NT2/D1 (cell line): ENCODE results near the gene HAP1.
"Not testable (repeated sequence)": the region's sequence is repeated elsewhere in the genome, so short reads cannot be mapped to it uniquely, and the experiment has no call there.

Source experiments
- DNase-seq: peaks from one replicate; pipeline ENCODE4 v3.0.0-alpha.2; 2011; ENCODE audit warnings: low read depth, low spot score
- H3K27me3 ChIP-seq: 2 replicates; pipeline ENCODE4 v1.6.0; 2011; ENCODE audit warnings: mild to moderate bottlenecking; ENCODE audit not compliant: insufficient read length, insufficient read depth
- H3K36me3 ChIP-seq: 2 replicates; pipeline ENCODE4 v1.6.1; 2011; ENCODE audit warnings: mild to moderate bottlenecking, low read length, mixed read lengths; ENCODE audit not compliant: insufficient read depth, insufficient read length
- H3K4me1 ChIP-seq: 2 replicates; pipeline ENCODE4 v1.5.1; 2011; ENCODE audit not compliant: insufficient read depth, insufficient read length
- H3K4me3 ChIP-seq: 2 replicates; pipeline ENCODE4 v1.5.1; 2011; ENCODE audit warnings: low read depth; ENCODE audit not compliant: insufficient read length
- H3K9ac ChIP-seq: 2 replicates; pipeline ENCODE4 v1.6.0; 2011; ENCODE audit warnings: low read depth; ENCODE audit not compliant: insufficient read length
- H3K9me3 ChIP-seq: 2 replicates; pipeline ENCODE4 v1.5.1; 2011; ENCODE audit warnings: mild to moderate bottlenecking, low read length; ENCODE audit not compliant: insufficient read depth
- SUZ12 ChIP-seq: IDR thresholded peaks from 2 replicates; pipeline ENCODE4 v1.6.1; 2011; ENCODE audit not compliant: insufficient read length, insufficient read depth; ENCODE audit errors: extremely low read depth
- YY1 ChIP-seq: IDR thresholded peaks from 2 replicates; pipeline ENCODE4 v1.6.1; 2011; ENCODE audit not compliant: insufficient read length, insufficient read depth
- ZNF274 ChIP-seq: IDR thresholded peaks from 2 replicates; pipeline ENCODE4 v1.6.1; 2011; ENCODE audit warnings: mild to moderate bottlenecking, low read depth, low read length

HAP1 gene

GRCh38 chr17:41686281-41686680, 48.2 kb downstream of the HAP1 start:
- Histone ChIP-seq H3K9me3 (peaks cover 20% of the 10 kb centered on the region), H3K4me3 (no peak overlapping the region), H3K4me1 (peaks cover 3% of the 10 kb centered on the region), H3K36me3 (peaks cover 20% of the 10 kb centered on the region), H3K9ac (no peak overlapping the region), H3K27me3 (no peaks in the 10 kb centered on the region)
- no peak for TF ChIP-seq SUZ12
- TF ChIP-seq YY1 = no peak
- no peak for TF ChIP-seq ZNF274
- no peak for DNase-seq

GRCh38 chr17:41685753-41686152, 48.7 kb downstream of the HAP1 start:
- DNase-seq, H3K4me1 ChIP-seq, H3K9ac ChIP-seq, H3K27me3 ChIP-seq, H3K4me3 ChIP-seq: not testable (repeated sequence)
- Histone ChIP-seq H3K36me3 (peaks cover 15% of the 10 kb centered on the region), H3K9me3 (peaks cover 20% of the 10 kb centered on the region)

GRCh38 chr17:41684035-41684434, 50.4 kb downstream of the HAP1 start:
- Histone ChIP-seq H3K4me3 (no peak overlapping the region), H3K36me3 (no peaks in the 10 kb centered on the region), H3K4me1 (peaks cover 3% of the 10 kb centered on the region), H3K27me3 (no peaks in the 10 kb centered on the region), H3K9me3 (peaks cover 20% of the 10 kb centered on the region), H3K9ac (no peak overlapping the region)
- no peak for DNase-seq
- TF ChIP-seq ZNF274 = no peak
- TF ChIP-seq SUZ12 = no peak
- TF ChIP-seq YY1 = no peak

GRCh38 chr17:41683441-41684007, 50.9 kb downstream of the HAP1 start:
- no peak overlapping the region for H3K4me3 ChIP-seq
- no peak for DNase-seq
- H3K9ac ChIP-seq = peak overlapping the region; percentile 27
- no peaks in the 10 kb centered on the region for H3K36me3 ChIP-seq
- H3K4me1 ChIP-seq = peaks cover 3% of the 10 kb centered on the region
- H3K27me3 ChIP-seq = no peaks in the 10 kb centered on the region
- H3K9me3 ChIP-seq = peaks cover 22% of the 10 kb centered on the region
- TF ChIP-seq SUZ12 = no peak
- no peak for TF ChIP-seq YY1
- no peak for TF ChIP-seq ZNF274

- peaks cover 3% of the 10 kb centered on the region for H3K4me1 ChIP-seq
- no peak for DNase-seq
- H3K9ac ChIP-seq = no peak overlapping the region
- H3K9me3 ChIP-seq = peaks cover 24% of the 10 kb centered on the region
- no peaks in the 10 kb centered on the region for H3K27me3 ChIP-seq
- TF ChIP-seq YY1 (no peak), ZNF274 (no peak), SUZ12 (no peak)
- no peak overlapping the region for H3K4me3 ChIP-seq
- H3K36me3 ChIP-seq = no peaks in the 10 kb centered on the region
Observed at GRCh38 chr17:41682631-41683030, 51.8 kb downstream of the HAP1 start.

GRCh38 chr17:41681776-41682175, 52.7 kb downstream of the HAP1 start:
- H3K4me1 ChIP-seq = peaks cover 3% of the 10 kb centered on the region
- no peak overlapping the region for H3K4me3 ChIP-seq
- no peak overlapping the region for H3K9ac ChIP-seq
- H3K9me3 ChIP-seq = peaks cover 24% of the 10 kb centered on the region
- no peaks in the 10 kb centered on the region for H3K27me3 ChIP-seq
- H3K36me3 ChIP-seq = no peaks in the 10 kb centered on the region
- no peak for DNase-seq
- TF ChIP-seq YY1 = no peak
- TF ChIP-seq ZNF274 = no peak
- no peak for TF ChIP-seq SUZ12

GRCh38 chr17:41680426-41681040, 53.9 kb downstream of the HAP1 start:
- no peak for DNase-seq

More at GRCh38 chr17:41680426-41681040, 53.9 kb downstream of the HAP1 start:
- Histone ChIP-seq H3K4me1 (peaks cover 4% of the 10 kb centered on the region), H3K27me3 (no peaks in the 10 kb centered on the region), H3K9me3 (peaks cover 12% of the 10 kb centered on the region; the same call in 1 of the 2 replicates), H3K9ac (no peak overlapping the region), H3K4me3 (no peak overlapping the region), H3K36me3 (no peaks in the 10 kb centered on the region)
- TF ChIP-seq ZNF274 = no peak
- TF ChIP-seq YY1 = no peak
- TF ChIP-seq SUZ12 = no peak
